ENCODE results near the gene KCNQ1. TPM values are rescaled to one million over a fixed set of nuclear protein-coding genes. Genes with fewer than 3 reads are reported as not detected.
A peak's percentile ranks its signal among the peaks of the same experiment; 100 is the strongest.

Gene KCNQ1
- total and polyA plus RNA-seq, 7 donors, result 1.1 to 25.2 (median 3.8) TPM

DNA sequence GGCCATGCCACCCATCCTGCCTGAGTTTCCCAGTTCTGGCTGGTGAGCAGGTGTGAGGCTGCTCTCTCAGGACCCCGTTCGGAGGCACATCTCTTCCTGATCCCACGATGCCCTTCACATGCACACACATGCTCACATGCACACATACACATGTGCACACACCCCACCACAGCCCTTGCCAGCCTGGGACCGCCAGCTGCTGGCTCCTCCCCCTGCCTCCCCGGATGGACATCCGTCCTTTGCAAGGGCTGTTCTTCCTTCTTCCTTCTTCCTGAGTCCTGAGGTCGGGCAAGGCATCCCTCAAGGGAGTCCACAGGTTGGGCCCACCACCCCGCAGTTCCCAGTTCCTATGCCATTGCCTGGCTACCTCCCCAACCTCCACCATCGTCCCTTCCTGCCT, 451.2 kb downstream of the KCNQ1 start:
- Histone ChIP-seq H3K27me3 (no peaks in the 10 kb centered on the region), H3K36me3 (no peaks in the 10 kb centered on the region), H3K4me1 (peaks cover 0 to 19% (median 19%) of the 10 kb centered on the region in 4 donors), H3K4me3 (no peak overlapping the region), H3K9me3 (no peaks in the 10 kb centered on the region), H3K27ac (no peak overlapping the region)
- 82 to 89% methylated on average over 9 of the region's 9 CpGs for WGBS, 2 donors
- TF ChIP-seq, protein P1, sequence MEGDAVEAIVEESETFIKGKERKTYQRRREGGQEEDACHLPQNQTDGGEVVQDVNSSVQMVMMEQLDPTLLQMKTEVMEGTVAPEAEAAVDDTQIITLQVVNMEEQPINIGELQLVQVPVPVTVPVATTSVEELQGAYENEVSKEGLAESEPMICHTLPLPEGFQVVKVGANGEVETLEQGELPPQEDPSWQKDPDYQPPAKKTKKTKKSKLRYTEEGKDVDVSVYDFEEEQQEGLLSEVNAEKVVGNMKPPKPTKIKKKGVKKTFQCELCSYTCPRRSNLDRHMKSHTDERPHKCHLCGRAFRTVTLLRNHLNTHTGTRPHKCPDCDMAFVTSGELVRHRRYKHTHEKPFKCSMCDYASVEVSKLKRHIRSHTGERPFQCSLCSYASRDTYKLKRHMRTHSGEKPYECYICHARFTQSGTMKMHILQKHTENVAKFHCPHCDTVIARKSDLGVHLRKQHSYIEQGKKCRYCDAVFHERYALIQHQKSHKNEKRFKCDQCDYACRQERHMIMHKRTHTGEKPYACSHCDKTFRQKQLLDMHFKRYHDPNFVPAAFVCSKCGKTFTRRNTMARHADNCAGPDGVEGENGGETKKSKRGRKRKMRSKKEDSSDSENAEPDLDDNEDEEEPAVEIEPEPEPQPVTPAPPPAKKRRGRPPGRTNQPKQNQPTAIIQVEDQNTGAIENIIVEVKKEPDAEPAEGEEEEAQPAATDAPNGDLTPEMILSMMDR (IDR thresholded peaks at IDR 0.05), result no peak
- no peak for TF ChIP-seq POLR2AphosphoS5 (IDR thresholded peaks at IDR 0.05)
- TF ChIP-seq EP300 (IDR thresholded peaks at IDR 0.05), result no peak
- no peak for TF ChIP-seq POLR2A (IDR thresholded peaks at IDR 0.05)
- no peak for DNase-seq
- intact Hi-C loops (cut with DNase I), result no loop called here

DNA sequence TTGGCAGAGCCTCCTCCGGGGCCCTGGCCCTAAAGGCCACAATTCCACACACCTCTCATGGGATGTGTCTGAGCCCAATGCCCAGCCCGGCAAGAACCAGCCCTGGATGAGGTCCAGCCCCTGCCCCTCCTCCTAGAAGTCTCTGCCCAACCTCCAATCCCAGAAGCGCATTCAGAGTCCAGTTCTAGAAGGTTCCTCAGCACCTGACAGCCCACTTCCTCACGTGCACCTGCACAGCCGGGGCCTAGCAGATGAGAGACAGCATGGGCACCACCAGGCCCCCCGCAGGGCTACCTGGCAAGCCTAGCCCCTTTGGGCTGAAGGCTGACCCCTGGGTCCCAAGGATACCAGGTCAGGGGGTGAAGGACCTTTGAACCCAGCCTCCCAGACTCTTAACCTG, 452.2 kb downstream of the KCNQ1 start:
- WGBS, 2 donors, result 93 to 95% methylated on average over 6 of the region's 6 CpGs
- no peak for DNase-seq

DNA sequence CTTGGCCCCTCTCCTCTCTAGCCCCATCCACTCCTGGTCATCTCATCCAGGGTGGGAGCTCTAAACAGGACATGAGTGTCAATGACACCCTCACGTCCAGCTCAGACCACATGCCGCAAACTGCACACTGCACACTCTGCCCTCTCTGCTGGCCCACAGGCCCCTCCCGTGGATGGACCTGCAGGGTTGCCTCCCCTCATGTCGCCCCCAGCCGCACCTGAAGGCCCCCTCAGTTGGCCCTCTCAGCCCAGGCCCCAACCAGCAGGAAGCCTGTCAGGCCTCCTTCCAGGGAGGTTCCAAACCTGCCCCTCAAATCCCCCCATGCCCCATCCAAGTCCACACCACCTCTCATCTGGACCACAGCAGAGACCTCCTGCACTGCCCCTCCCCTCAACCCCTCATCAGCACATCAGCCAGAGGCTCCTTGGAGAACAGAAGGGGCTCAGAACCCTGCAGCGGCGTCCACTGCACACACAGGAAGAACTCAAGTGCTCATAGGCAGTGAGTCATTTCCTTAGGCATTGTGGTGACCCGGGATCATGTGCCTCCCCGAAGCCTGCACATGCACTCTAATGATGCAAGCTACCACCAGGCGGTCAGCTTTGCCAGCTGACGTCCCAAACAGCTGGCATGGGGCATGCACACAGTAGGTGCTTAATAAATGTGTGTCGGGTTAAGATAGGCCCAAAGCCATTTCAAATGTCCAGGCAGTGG, 453.7 kb downstream of the KCNQ1 start:
- intact Hi-C loops (cut with DNase I), result no loop called here
- peaks cover 0 to 23% (median 15%) of the 10 kb centered on the region in 4 donors for H3K4me1 ChIP-seq
- H3K27me3 ChIP-seq, result no peaks in the 10 kb centered on the region
- 58 to 74% methylated on average over 12 of the region's 12 CpGs for WGBS, 2 donors
- H3K36me3 ChIP-seq, result no peaks in the 10 kb centered on the region
- peak; percentile 83 for DNase-seq
- no peaks in the 10 kb centered on the region for H3K9me3 ChIP-seq
- TF ChIP-seq EP300 (IDR thresholded peaks at IDR 0.05) (no peak), POLR2AphosphoS5 (IDR thresholded peaks at IDR 0.05) (peak; percentile 13 to 73 (median 34))
- TF ChIP-seq, protein P1 (IDR thresholded peaks at IDR 0.05), result no peak
- H3K4me3 ChIP-seq, result no peak overlapping the region
- peak overlapping the region; percentile 42 to 63 (median 59) for H3K27ac ChIP-seq

More for the DNA sequence above, 452.2 kb downstream of the KCNQ1 start:
- Histone ChIP-seq H3K27me3 (no peaks in the 10 kb centered on the region), H3K4me1 (peaks cover 0 to 17% (median 13%) of the 10 kb centered on the region in 4 donors), H3K27ac (no peak overlapping the region), H3K36me3 (no peaks in the 10 kb centered on the region), H3K4me3 (no peak overlapping the region), H3K9me3 (no peaks in the 10 kb centered on the region)
- TF ChIP-seq EP300 (IDR thresholded peaks at IDR 0.05), result no peak
- TF ChIP-seq POLR2AphosphoS5 (IDR thresholded peaks at IDR 0.05), result no peak
- TF ChIP-seq, protein P1 (IDR thresholded peaks at IDR 0.05), result no peak
- no peak for TF ChIP-seq POLR2A (IDR thresholded peaks at IDR 0.05)
- intact Hi-C loops (cut with DNase I), result no loop called here

Small RNA genes lying within 50 kb of the gene (small RNA-seq; reads per million reads assigned to genes)
- gene AC013791.1 (0 reads per million in 3 donors), gene COX6CP18 (0 reads per million in 3 donors), gene RF01947 (0 reads per million in 3 donors), gene RF01948 (0 reads per million in 3 donors), gene RF01950 (0 reads per million in 3 donors)

Other genes with a start within 250 kb of the KCNQ1 start
- under 1 TPM in 2 of 4 donors, not detected in 2; 0.28 to 0.33 TPM for gene ASCL2, start 174.4 kb upstream of the KCNQ1 start, total RNA-seq
- 1 to 10 TPM; 1.2 to 4.8 (median 1.4) TPM for gene ASCL2, start 174.4 kb upstream of the KCNQ1 start, polyA plus RNA-seq
- gene C11orf21, start 143.1 kb upstream of the KCNQ1 start, total RNA-seq, result under 1 TPM in 2 of 4 donors, not detected in 2; 0.68 to 0.71 TPM
- 1 to 10 TPM in 1 of 3 donors, not detected in 2; 6.2 TPM for gene C11orf21, start 143.1 kb upstream of the KCNQ1 start, polyA plus RNA-seq
- gene TSPAN32, start 143.0 kb upstream of the KCNQ1 start, total RNA-seq, result 1 to 10 TPM in 2 of 4 donors, under 1 TPM in 2; 0.81 to 5.3 (median 0.95) TPM
- 1 to 10 TPM in 1 of 3 donors, not detected in 2; 4.6 TPM for gene TSPAN32, start 143.0 kb upstream of the KCNQ1 start, polyA plus RNA-seq
- gene CD81, start 67.7 kb upstream of the KCNQ1 start, total RNA-seq, result 100 to 1,000 TPM; 401 to 625 (median 493) TPM
- gene CD81, start 67.7 kb upstream of the KCNQ1 start, polyA plus RNA-seq, result 100 to 1,000 TPM in 1 of 3 donors, 10 to 100 TPM in 2; 67.9 to 313 (median 90.6) TPM
- 10 to 100 TPM; 45.1 to 60.1 (median 53.2) TPM for gene TSSC4, start 44.3 kb upstream of the KCNQ1 start, total RNA-seq
- gene TSSC4, start 44.3 kb upstream of the KCNQ1 start, polyA plus RNA-seq, result 10 to 100 TPM; 43.7 to 51.1 (median 47.7) TPM
- gene TRPM5, start 494 bp upstream of the KCNQ1 start, total RNA-seq, result not detected
- gene TRPM5, start 494 bp upstream of the KCNQ1 start, polyA plus RNA-seq, result 1 to 10 TPM in 1 of 3 donors, under 1 TPM in 1, not detected in 1; 0.60 to 2.8 TPM

Data from sigmoid colon (tissue), 7 donors.